K562 (cell line): ENCODE data around the gene MACROD2. TPM values are rescaled to one million over a fixed set of nuclear protein-coding genes. Genes with fewer than 3 reads are reported as not detected.

Experiments
- ATAC-seq: fragments of 200-7000 bp; cut with Tn5 transposase; 3 replicates; pipeline ENCODE4 v1.9.1; 2020; ENCODE audit warnings: moderate library complexity
- BruUV-seq: library from RNA; stranded (reverse); fragments of 400-500 nt; replicated peaks from 2 replicates; lab custom pipeline; 2021; lab: Mats Ljungman, UMichigan
- CTCF ChIA-PET: fragments of 300-600 bp; formaldehyde crosslinking; extraction: SDS; loops from one replicate; lab custom pipeline; 2021; ENCODE audit warnings: low intra/inter-chr PET ratio; lab: Yijun Ruan, JAX
- POLR2A ChIA-PET: fragments of 300-600, 350-650 bp; sonication (Branson Sonifier 250); formaldehyde crosslinking; extraction: SDS; loops from one replicate; lab custom pipeline; 2021; ENCODE audit warnings: antibody characterized with exemption, inconsistent platforms; lab: Yijun Ruan, JAX
- DNase-seq, 4 experiments: peaks; one replicate each; pipeline versions ENCODE4 v3.0.0 to v3.0.0-alpha.2; 2011 to 2018; ENCODE audit warnings: low spot score in 3 of 4, mixed read lengths in 3 of 4; ENCODE audit errors: extremely low read depth in 1 of 4
- FAIRE-seq: peaks from 2 replicates; lab custom pipeline; 2011; peaks lifted over from hg19 to GRCh38; lab: Jason Lieb, UNC
- H2AFZ ChIP-seq: 2 replicates; pipeline ENCODE4 v1.6.0; 2011; ENCODE audit warnings: low read depth, low read length, control low read depth, inconsistent platforms
- H3K27ac ChIP-seq: fragments of 200-600 bp; 3 replicates; pipeline ENCODE4 v1.8.0; 2011; ENCODE audit warnings: low read depth, mild to moderate bottlenecking, control low read depth, inconsistent platforms, low read length, moderate library complexity, mixed read lengths; ENCODE audit errors: extremely low read depth
- H3K27me3 ChIP-seq, 2 experiments: fragments of 300-600 bp in 1 of 2; 2 replicates in 1 of 2; 3 replicates in 1 of 2; pipeline versions ENCODE4 v1.6.0 to v1.8.0; 2011; ENCODE audit warnings: inconsistent platforms in 2 of 2, low read length in 2 of 2, mild to moderate bottlenecking in 1 of 2, mixed read lengths in 1 of 2, moderate library complexity in 1 of 2; ENCODE audit not compliant: control insufficient read depth in 2 of 2, insufficient read depth in 2 of 2
- H3K36me3 ChIP-seq: fragments of 300-600 bp; 3 replicates; pipeline ENCODE4 v1.8.0; 2011; ENCODE audit warnings: mild to moderate bottlenecking, low read length, inconsistent platforms; ENCODE audit not compliant: control insufficient read depth, insufficient read depth
- H3K4me1 ChIP-seq, 2 experiments: fragments of 200-600 bp in 1 of 2; replicated peaks in 1 of 2; 2 replicates in 1 of 2; 3 replicates in 1 of 2; pipeline versions ENCODE4 v1.5.1 to v1.8.0; 2011; ENCODE audit warnings: inconsistent platforms in 2 of 2, low read length in 2 of 2, mild to moderate bottlenecking in 1 of 2, mixed read lengths in 1 of 2, moderate library complexity in 1 of 2; ENCODE audit not compliant: control insufficient read depth in 2 of 2, insufficient read depth in 2 of 2
- H3K4me2 ChIP-seq: 2 replicates; pipeline ENCODE4 v1.6.1; 2011; ENCODE audit warnings: low read length, control low read depth, inconsistent platforms, mixed read lengths; ENCODE audit not compliant: insufficient read depth
- H3K4me3 ChIP-seq: fragments of 200-600 bp; sonication (generic), shearing (Covaris generic); 2 replicates; pipeline ENCODE4 v1.5.1; 2016; ENCODE audit warnings: control low read depth, inconsistent platforms
- H3K79me2 ChIP-seq: fragments of 200-600 bp; 3 replicates; pipeline ENCODE4 v1.8.0; 2011; ENCODE audit warnings: low read length, inconsistent platforms; ENCODE audit not compliant: control insufficient read depth, insufficient read depth
- H3K9ac ChIP-seq, 2 experiments: 2 replicates each; pipeline versions ENCODE4 v1.6.0 to v1.6.1; 2011; ENCODE audit warnings: low read depth in 2 of 2, low read length in 2 of 2, control low read depth in 1 of 2, inconsistent platforms in 1 of 2, mild to moderate bottlenecking in 1 of 2, mixed read lengths in 1 of 2; ENCODE audit not compliant: insufficient read depth in 1 of 2
- H3K9me1 ChIP-seq: one replicate; pipeline ENCODE4 v1.6.0; 2011; ENCODE audit warnings: inconsistent platforms, mild to moderate bottlenecking, low read length, moderate library complexity; ENCODE audit not compliant: control insufficient read depth, insufficient read depth
- H3K9me3 ChIP-seq: replicated peaks from 2 replicates; pipeline ENCODE4 v1.5.1; 2011; ENCODE audit warnings: low read depth, low read length, inconsistent platforms; ENCODE audit not compliant: control insufficient read depth, insufficient read depth
- H4K20me1 ChIP-seq: replicated peaks from 2 replicates; pipeline ENCODE4 v1.6.1; 2011; ENCODE audit warnings: low read length, inconsistent platforms, mixed read lengths; ENCODE audit not compliant: control insufficient read depth, insufficient read depth
- CBX8 ChIP-seq: fragments of 200-600 bp; sonication (generic); IDR thresholded peaks from 2 replicates; pipeline ENCODE4 v1.6.1; 2012; ENCODE audit warnings: borderline replicate concordance, mixed run types, low read depth, mild to moderate bottlenecking, moderate library complexity, mixed read lengths, low read length, control low read depth, inconsistent platforms; ENCODE audit not compliant: poor library complexity, severe bottlenecking; ENCODE audit errors: extremely low read depth
- CREM ChIP-seq: IDR thresholded peaks from 2 replicates; pipeline ENCODE4 v1.6.1; 2014; ENCODE audit warnings: antibody characterized with exemption, low read depth
- GABPB1 ChIP-seq: sonication (generic); formaldehyde crosslinking; IDR thresholded peaks from 2 replicates; pipeline ENCODE4 v1.8.0; 2022; ENCODE audit warnings: mild to moderate bottlenecking, missing genetic modification reagents
- MTA2 ChIP-seq: fragments of 450-650 bp; IDR thresholded peaks from 2 replicates; pipeline ENCODE4 v1.6.1; 2016; ENCODE audit warnings: low read depth
- NONO ChIP-seq, 2 experiments: fragments of 200-400 bp in 1 of 2; fragments of 450-650 bp in 1 of 2; formaldehyde crosslinking in 1 of 2; IDR thresholded peaks; 2 replicates each; pipeline ENCODE4 v1.6.1; 2017; ENCODE audit warnings: low read depth in 2 of 2, mild to moderate bottlenecking in 2 of 2, moderate library complexity in 2 of 2, low read length in 1 of 2
- SIN3B ChIP-seq: fragments of 450-650 bp; IDR thresholded peaks from 2 replicates; pipeline ENCODE4 v1.6.1; 2017; ENCODE audit warnings: low read depth, mild to moderate bottlenecking, moderate library complexity
- SMAD2 ChIP-seq: fragments of 150-350 bp; IDR thresholded peaks from 2 replicates; pipeline ENCODE4 v1.6.1; 2014; ENCODE audit warnings: low read depth, mild to moderate bottlenecking, low read length
- SNRNP70 ChIP-seq: fragments of 200-400 bp; formaldehyde crosslinking; optimal IDR thresholded peaks from 2 replicates; pipeline ENCODE3; 2017; ENCODE audit warnings: low read depth, low read length
- SRSF1 ChIP-seq: fragments of 200-400 bp; formaldehyde crosslinking; IDR thresholded peaks from 2 replicates; pipeline ENCODE4 v1.6.1; 2017; ENCODE audit warnings: mild to moderate bottlenecking, low read depth, low read length, moderate library complexity
- ZC3H8 ChIP-seq: fragments of 450-650 bp; IDR thresholded peaks from 2 replicates; pipeline ENCODE4 v1.6.1; 2017
- ZNF699 ChIP-seq: fragments of 250-450 bp; sonication (Bioruptor Pico); IDR thresholded peaks from 2 replicates; pipeline ENCODE4 v1.8.0; 2021; ENCODE audit warnings: mild to moderate bottlenecking, moderate library complexity; ENCODE audit not compliant: insufficient replicate concordance
- WGBS: fragments of 100-300 bp; shearing (Covaris generic); methylation state at CpG from one replicate; pipeline ENCODE4 v1.1.6; 2016; ENCODE audit warnings: low coverage, mixed read lengths; ENCODE audit not compliant: insufficient coverage; ENCODE audit errors: missing lambda C conversion rate; 5-methylcytosine and 5-hydroxymethylcytosine counted together
- in situ Hi-C: fragments of 300-500 bp; cut with MboI; formaldehyde crosslinking; loops from 4 replicates; pipeline ENCODE4 v1.15.0; 2018; ENCODE audit warnings: inconsistent platforms, mixed read lengths
- intact Hi-C: fragments of 100-400 bp; cut with micrococcal nuclease; formaldehyde crosslinking; loops from 2 replicates; pipeline ENCODE4 v1.14.2; 2022
- polyA plus RNA-seq, 8 experiments: library from polyadenylated mRNA; depleted of rRNA in 4 of 8; stranded (reverse) in 5 of 8; unstranded in 3 of 8; fragments of >200 nt; fragmentation: Nextera tagmentation in 2 of 8; fragmentation: Illumina TruSeq in 1 of 8; extraction: Ambion mirVana in 2 of 8; extraction: Trizol in 1 of 8; gene quantifications; 2 replicates each; pipeline versions ENCODE4 v1.2.1 to v1.2.3, GENCODE V29; 2011 to 2014; ENCODE audit warnings: inconsistent platforms in 1 of 8, missing spikeins in 1 of 8
- total RNA-seq, 7 experiments: library from RNA; depleted of rRNA in 6 of 7; stranded (reverse); fragments of >200 nt in 6 of 7; fragmentation: Illumina TruSeq in 2 of 7; extraction: Trizol in 2 of 7; gene quantifications; 2 replicates each; pipeline versions ENCODE4 v1.2.1 to v1.2.3, GENCODE V29; 2011 to 2021; ENCODE audit warnings: low replicate concordance in 1 of 7
- TF ChIP-seq, protein P1 (sequence below), 2 experiments: IDR thresholded peaks; 2 replicates each; pipeline ENCODE4 v1.6.1; 2011; ENCODE audit warnings: borderline replicate concordance in 1 of 2, control low read depth in 1 of 2, low read depth in 1 of 2, low read length in 1 of 2, mild to moderate bottlenecking in 1 of 2, mixed read lengths in 1 of 2, moderate library complexity in 1 of 2; ENCODE audit not compliant: insufficient read depth in 1 of 2, insufficient read length in 1 of 2, poor library complexity in 1 of 2, severe bottlenecking in 1 of 2; ENCODE audit errors: extremely low read depth in 1 of 2
- TF ChIP-seq, protein P2 (sequence below), 2 experiments: fragments of 200-800 bp in 1 of 2; sonication (Bioruptor generic) in 1 of 2; sonication (generic) in 1 of 2; formaldehyde crosslinking in 1 of 2; IDR thresholded peaks in 1 of 2; conservative IDR thresholded peaks in 1 of 2; 2 replicates each; pipeline versions ENCODE4 v1.5.0 to v1.6.1; 2016 to 2020; ENCODE audit warnings: missing compliant biosample characterization in 1 of 2, missing genetic modification characterization in 1 of 2, missing genetic modification reagents in 1 of 2
- TF ChIP-seq, protein P3 (sequence below): fragments of 450-650 bp; formaldehyde crosslinking; IDR thresholded peaks from 2 replicates; pipeline ENCODE4 v1.4.0; 2020; ENCODE audit warnings: mild to moderate bottlenecking, moderate library complexity
- TF ChIP-seq, protein P4 (sequence below): fragments of 450-650 bp; IDR thresholded peaks from 2 replicates; pipeline ENCODE4 v1.6.1; 2018; ENCODE audit warnings: mild to moderate bottlenecking, low read depth; ENCODE audit not compliant: partially characterized antibody

The MACROD2 gene
- total and polyA plus RNA-seq, 9 of the 15 experiments (the other 6 are each of a cell fraction or from before 2014, with no cell fraction given), result not detected

DNA sequence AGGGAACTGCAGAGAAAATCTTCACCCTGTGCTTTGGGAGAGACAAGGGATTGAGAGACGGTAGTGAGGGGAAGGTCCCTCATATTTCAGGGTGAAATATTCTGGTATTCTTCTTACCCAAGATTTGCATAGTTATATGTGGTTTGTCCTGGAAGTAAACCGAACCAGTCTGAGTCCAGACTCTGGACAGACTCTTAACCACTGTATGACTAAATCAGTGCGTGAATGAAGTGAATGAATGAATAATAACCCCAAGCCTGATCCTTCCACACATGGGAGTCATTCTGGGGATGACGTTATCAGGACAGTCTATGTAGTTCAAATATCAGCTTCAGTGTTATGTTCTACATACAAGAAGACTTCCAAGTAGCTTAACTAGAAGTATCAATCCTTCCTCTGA is 1887.2 kb downstream of the MACROD2 start (continued):
- TF ChIP-seq, protein P1, sequence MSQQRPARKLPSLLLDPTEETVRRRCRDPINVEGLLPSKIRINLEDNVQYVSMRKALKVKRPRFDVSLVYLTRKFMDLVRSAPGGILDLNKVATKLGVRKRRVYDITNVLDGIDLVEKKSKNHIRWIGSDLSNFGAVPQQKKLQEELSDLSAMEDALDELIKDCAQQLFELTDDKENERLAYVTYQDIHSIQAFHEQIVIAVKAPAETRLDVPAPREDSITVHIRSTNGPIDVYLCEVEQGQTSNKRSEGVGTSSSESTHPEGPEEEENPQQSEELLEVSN (IDR thresholded peaks at IDR 0.05; ENCODE audit: borderline replicate concordance in 1 of 2, extremely low read depth in 1 of 2, insufficient read depth in 1 of 2, insufficient read length in 1 of 2, low read depth in 1 of 2, low read length in 1 of 2, poor library complexity in 1 of 2, severe bottlenecking in 1 of 2), result no peak
- TF ChIP-seq ZNF699 (CRISPR knock-in tag) (no peak), ZC3H8 (no peak)

DNA sequence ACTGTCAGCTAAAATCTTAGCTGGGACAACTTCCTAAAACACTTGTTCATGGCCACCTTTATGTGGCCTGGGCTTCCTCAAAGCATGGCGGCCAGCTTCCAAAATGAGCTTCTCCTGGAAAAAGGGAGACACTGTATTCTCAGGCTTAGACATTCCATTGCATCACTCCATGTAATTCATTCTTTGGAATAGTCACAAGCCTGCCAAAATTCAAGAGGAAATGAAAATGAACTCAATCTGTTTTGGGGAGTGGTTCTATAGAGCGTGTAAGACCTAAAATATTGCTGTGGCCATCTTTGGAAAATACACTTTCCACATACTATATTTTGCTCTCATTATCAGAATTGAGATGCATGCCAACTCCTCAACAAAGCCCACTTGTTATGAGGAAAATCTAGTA is 1890.9 kb downstream of the MACROD2 start:
- no peak overlapping the region for H3K4me2 ChIP-seq
- ChIA-PET POLR2A (no interaction called here), CTCF (no interaction called here)
- intact Hi-C loops (no loop called here), in situ Hi-C loops (no loop called here)
- FAIRE-seq (no peak), DNase-seq (no peak), ATAC-seq (no peak)
- H3K4me3 ChIP-seq, result no peak overlapping the region
- H3K27ac ChIP-seq, result no peak overlapping the region
- no TSS peak for BruUV-seq
- H4K20me1 ChIP-seq, result no peaks in the 10 kb centered on the region
- no peaks in the 10 kb centered on the region for H3K79me2 ChIP-seq
- no peak overlapping the region for H3K9ac ChIP-seq
- WGBS, result 0% methylated on average over 2 of the region's 2 CpGs
- H3K27me3 ChIP-seq, result no peaks in the 10 kb centered on the region
- H2AFZ ChIP-seq, result no peak overlapping the region
- H3K4me1 ChIP-seq, result no peaks in the 10 kb centered on the region
- H3K36me3 ChIP-seq, result no peaks in the 10 kb centered on the region
- H3K9me1 ChIP-seq, result no peaks in the 10 kb centered on the region
- H3K9me3 ChIP-seq, result no peaks in the 10 kb centered on the region
- TF ChIP-seq SRSF1 (no peak), MTA2 (no peak), SNRNP70 (no peak), SIN3B (no peak), GABPB1 (CRISPR knock-in tag) (no peak), CREM (no peak), NONO (IDR thresholded peaks at IDR 0.05; ENCODE audit: low read depth in 2 of 2, low read length in 1 of 2) (no peak), CBX8 (no peak), SMAD2 (no peak)
- TF ChIP-seq, protein P2, sequence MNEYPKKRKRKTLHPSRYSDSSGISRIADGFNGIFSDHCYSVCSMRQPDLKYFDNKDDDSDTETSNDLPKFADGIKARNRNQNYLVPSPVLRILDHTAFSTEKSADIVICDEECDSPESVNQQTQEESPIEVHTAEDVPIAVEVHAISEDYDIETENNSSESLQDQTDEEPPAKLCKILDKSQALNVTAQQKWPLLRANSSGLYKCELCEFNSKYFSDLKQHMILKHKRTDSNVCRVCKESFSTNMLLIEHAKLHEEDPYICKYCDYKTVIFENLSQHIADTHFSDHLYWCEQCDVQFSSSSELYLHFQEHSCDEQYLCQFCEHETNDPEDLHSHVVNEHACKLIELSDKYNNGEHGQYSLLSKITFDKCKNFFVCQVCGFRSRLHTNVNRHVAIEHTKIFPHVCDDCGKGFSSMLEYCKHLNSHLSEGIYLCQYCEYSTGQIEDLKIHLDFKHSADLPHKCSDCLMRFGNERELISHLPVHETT (CRISPR knock-in tag; conservative IDR thresholded peaks at IDR 0.05 in 1 of 2, IDR thresholded peaks at IDR 0.05 in 1 of 2), result no peak
- TF ChIP-seq, protein P3, sequence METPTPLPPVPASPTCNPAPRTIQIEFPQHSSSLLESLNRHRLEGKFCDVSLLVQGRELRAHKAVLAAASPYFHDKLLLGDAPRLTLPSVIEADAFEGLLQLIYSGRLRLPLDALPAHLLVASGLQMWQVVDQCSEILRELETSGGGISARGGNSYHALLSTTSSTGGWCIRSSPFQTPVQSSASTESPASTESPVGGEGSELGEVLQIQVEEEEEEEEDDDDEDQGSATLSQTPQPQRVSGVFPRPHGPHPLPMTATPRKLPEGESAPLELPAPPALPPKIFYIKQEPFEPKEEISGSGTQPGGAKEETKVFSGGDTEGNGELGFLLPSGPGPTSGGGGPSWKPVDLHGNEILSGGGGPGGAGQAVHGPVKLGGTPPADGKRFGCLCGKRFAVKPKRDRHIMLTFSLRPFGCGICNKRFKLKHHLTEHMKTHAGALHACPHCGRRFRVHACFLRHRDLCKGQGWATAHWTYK (CRISPR knock-in tag), result no peak
- TF ChIP-seq, protein P4, sequence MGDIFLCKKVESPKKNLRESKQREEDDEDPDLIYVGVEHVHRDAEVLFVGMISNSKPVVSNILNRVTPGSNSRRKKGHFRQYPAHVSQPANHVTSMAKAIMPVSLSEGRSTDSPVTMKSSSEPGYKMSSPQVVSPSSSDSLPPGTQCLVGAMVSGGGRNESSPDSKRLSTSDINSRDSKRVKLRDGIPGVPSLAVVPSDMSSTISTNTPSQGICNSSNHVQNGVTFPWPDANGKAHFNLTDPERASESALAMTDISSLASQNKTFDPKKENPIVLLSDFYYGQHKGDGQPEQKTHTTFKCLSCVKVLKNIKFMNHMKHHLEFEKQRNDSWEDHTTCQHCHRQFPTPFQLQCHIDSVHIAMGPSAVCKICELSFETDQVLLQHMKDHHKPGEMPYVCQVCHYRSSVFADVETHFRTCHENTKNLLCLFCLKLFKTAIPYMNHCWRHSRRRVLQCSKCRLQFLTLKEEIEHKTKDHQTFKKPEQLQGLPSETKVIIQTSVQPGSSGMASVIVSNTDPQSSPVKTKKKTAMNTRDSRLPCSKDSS, result no peak
